HEK293T (cell line): Measurements from ENCODE around the gene CST1.

ENCODE experiments used
- ARNT ChIP-seq: fragments of 450-650 bp; IDR thresholded peaks from 2 replicates; pipeline ENCODE4 v1.6.1; 2017; ENCODE audit warnings: mild to moderate bottlenecking
- BHLHE40 ChIP-seq: fragments of 450-650 bp; IDR thresholded peaks from 2 replicates; pipeline ENCODE4 v1.6.1; 2016; ENCODE audit warnings: mild to moderate bottlenecking, moderate library complexity, borderline replicate concordance
- ELF4 ChIP-seq: fragments of 450-650 bp; IDR thresholded peaks from 2 replicates; pipeline ENCODE4 v1.6.1; 2017; ENCODE audit warnings: antibody characterized with exemption
- FOXA1 ChIP-seq: fragments of 450-650 bp; IDR thresholded peaks from 2 replicates; pipeline ENCODE4 v1.6.1; 2016; ENCODE audit warnings: mild to moderate bottlenecking
- FOXK2 ChIP-seq: fragments of 450-650 bp; IDR thresholded peaks from 2 replicates; pipeline ENCODE4 v1.6.1; 2016; ENCODE audit warnings: mild to moderate bottlenecking
- HDGF ChIP-seq: fragments of 450-650 bp; IDR thresholded peaks from 2 replicates; pipeline ENCODE4 v1.6.1; 2017; ENCODE audit warnings: antibody characterized with exemption, borderline replicate concordance
- LEF1 ChIP-seq: fragments of 450-650 bp; IDR thresholded peaks from 2 replicates; pipeline ENCODE4 v1.6.1; 2017; ENCODE audit warnings: mild to moderate bottlenecking, borderline replicate concordance
- NFRKB ChIP-seq: fragments of 450-650 bp; IDR thresholded peaks from 2 replicates; pipeline ENCODE4 v1.6.1; 2016; ENCODE audit warnings: mild to moderate bottlenecking, moderate library complexity
- SP1 ChIP-seq: fragments of 450-650 bp; IDR thresholded peaks from 2 replicates; pipeline ENCODE4 v1.6.1; 2017
- SUZ12 ChIP-seq: fragments of 450-650 bp; IDR thresholded peaks from 2 replicates; pipeline ENCODE4 v1.6.1; 2016; ENCODE audit warnings: mild to moderate bottlenecking
- ZNF384 ChIP-seq: fragments of 450-650 bp; IDR thresholded peaks from 2 replicates; pipeline ENCODE4 v1.6.1; 2016

GRCh38 chr20:23725102-23725501, 25.6 kb downstream of the CST1 start:
- no peak for TF ChIP-seq FOXK2
- TF ChIP-seq ARNT, result no peak
- no peak for TF ChIP-seq FOXA1
- TF ChIP-seq ZNF384, result no peak
- TF ChIP-seq HDGF, result no peak
- no peak for TF ChIP-seq LEF1
- no peak for TF ChIP-seq SUZ12
- TF ChIP-seq SP1, result no peak
- no peak for TF ChIP-seq BHLHE40
- no peak for TF ChIP-seq NFRKB
- no peak for TF ChIP-seq ELF4
